Sciatic nerve (tissue), 2 donors: ENCODE measurements around the gene TPD52L1. TPM values are rescaled to one million over a fixed set of nuclear protein-coding genes. Genes with fewer than 3 reads are reported as not detected.

Experiments used
- ATAC-seq: fragments of 200-7000 bp; cut with Tn5 transposase; one replicate; pipeline ENCODE4 v1.9.1; 2020; ENCODE audit warnings: mild to moderate bottlenecking, moderate library complexity
- DNase-seq: peaks from one replicate; pipeline ENCODE4 v3.0.0-alpha.2; 2020; ENCODE audit warnings: low spot score
- intact Hi-C: fragments of 100-400 bp; cut with DNase I; formaldehyde crosslinking; loops from one replicate; pipeline ENCODE4 v1.14.2; 2022
- total RNA-seq: library from RNA; stranded (reverse); fragmentation: NEBNext Ultra II Directional; extraction: Animal tissue kit (Norgen Biotek cat#: 25700); gene quantifications from one replicate; pipeline ENCODE4 v1.2.1, GENCODE V29; 2021
- donor health status: DM: no; HTN: no; CAD: no.
- donor health status: DM: no; HTN: no; CAD: no.

TPD52L1 gene
- total RNA-seq, 1 donor from 2014 or later = 38.1 TPM

DNA sequence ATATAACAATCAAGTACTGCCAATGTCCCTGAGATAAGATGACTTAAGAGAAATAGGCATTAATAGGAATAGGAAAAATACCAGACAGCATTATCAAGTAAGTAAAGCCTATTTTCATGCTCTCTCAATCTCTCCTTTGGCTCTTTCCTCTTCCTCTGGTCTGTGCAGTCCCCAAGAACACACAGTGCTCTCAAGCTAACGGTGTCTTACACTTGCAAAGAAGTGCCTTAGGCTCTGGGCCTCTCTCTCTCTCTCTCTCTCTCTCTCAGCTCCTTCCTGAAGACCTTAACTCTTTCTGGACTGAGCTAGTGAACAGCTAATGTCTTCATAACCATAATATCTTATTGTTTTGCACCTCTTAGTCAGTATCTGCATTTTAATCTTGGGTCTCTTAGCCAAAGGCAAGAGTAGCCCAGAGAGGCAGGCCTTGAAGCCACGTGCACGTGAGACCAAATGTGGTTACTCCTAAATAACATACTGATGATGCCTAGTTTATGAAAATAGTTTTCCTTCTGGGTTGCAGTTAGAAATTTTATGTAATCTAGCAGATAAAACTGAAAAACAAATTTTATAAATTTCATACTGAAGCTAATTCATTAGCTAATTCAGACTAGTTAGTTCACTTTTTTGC, 70.8 kb downstream of the TPD52L1 start:
- no peak for DNase-seq
- intact Hi-C loops = no loop called here
- peak; percentile 33 for ATAC-seq

DNA sequence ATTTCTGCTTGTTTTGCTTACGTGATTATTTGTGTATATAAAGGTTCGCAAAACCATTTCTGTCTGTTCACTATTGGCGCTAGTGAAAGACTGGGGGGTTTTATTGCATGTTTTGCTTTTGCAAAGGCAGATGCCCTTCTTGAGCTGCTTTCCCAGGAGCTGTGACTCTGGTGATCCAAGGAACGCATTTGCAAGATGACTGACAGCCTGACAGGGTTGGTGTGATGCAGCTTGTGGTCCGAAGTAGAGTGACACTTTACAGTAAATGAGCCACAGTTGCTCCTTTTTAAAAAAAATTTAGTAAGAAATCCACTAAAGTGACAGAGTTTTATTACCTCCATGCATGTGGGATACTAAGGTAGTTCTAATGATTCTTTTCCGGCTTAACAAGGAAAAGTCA, 73.7 kb downstream of the TPD52L1 start:
- intact Hi-C loops = no loop called here
- ATAC-seq = no peak

DNA sequence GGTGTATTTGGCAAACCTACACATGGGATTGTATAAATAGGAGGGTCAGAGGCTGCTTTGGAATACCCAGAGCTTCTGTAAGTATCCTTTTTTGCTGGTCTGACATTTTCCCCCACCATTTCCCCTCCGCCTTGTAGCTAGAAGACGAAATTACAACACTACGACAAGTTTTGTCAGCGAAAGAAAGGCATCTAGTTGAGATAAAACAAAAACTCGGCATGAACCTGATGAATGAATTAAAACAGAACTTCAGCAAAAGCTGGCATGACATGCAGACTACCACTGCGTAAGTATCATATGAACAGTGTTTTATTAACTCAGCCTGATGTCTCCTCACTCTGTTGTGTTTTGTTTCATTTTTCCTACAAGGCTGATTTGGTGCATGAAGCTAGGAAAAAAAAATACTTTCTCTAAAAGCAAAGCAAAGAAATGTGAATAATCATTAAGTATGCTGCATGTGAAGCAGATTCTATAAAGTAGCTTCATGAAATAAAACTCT, 75.5 kb downstream of the TPD52L1 start:
- no peak for DNase-seq
- no peak for ATAC-seq
- intact Hi-C loops = no loop called here

More for the DNA sequence above, 73.7 kb downstream of the TPD52L1 start:
- no peak for DNase-seq

DNA sequence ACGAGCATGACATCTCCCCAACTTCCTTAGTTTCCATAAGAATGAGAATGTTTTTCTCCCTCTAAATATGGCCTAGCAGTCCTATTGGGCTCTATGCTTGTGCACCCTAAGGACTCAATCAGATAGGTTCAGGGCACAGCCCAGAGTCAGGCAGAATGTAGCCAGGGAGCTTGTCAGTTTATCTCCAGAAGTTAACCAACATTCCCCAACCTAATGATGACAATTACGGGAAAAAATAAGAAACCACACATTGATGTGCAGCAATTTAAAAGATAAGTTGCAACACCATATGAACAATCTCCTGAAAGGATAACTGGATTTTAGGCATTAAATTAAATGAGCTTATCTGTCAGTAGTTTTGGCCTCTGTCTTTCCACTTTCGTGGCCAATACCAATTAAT, 77.1 kb downstream of the TPD52L1 start:
- ATAC-seq = no peak
- intact Hi-C loops = no loop called here
- DNase-seq = no peak

DNA sequence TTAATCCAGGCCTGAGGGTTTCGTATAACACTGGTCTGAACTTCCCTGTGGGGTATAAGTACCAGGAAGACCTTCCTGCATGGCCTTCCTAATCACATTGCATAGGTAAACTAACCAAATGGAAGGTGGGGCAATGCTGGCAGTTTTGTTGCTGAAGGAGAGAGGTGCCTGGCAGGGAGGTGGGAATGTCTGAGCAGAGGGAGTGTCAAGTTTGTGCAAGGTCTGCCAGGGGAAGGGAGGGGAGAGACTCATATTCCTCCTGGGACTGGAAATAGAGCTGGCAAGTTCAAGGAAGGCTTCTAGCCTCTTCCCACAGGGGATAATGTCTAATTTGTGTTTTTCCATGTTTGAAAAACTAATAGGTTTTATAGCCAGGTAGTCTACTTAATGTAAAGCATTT, 77.6 kb downstream of the TPD52L1 start:
- no peak for ATAC-seq
- intact Hi-C loops = no loop called here

DNA sequence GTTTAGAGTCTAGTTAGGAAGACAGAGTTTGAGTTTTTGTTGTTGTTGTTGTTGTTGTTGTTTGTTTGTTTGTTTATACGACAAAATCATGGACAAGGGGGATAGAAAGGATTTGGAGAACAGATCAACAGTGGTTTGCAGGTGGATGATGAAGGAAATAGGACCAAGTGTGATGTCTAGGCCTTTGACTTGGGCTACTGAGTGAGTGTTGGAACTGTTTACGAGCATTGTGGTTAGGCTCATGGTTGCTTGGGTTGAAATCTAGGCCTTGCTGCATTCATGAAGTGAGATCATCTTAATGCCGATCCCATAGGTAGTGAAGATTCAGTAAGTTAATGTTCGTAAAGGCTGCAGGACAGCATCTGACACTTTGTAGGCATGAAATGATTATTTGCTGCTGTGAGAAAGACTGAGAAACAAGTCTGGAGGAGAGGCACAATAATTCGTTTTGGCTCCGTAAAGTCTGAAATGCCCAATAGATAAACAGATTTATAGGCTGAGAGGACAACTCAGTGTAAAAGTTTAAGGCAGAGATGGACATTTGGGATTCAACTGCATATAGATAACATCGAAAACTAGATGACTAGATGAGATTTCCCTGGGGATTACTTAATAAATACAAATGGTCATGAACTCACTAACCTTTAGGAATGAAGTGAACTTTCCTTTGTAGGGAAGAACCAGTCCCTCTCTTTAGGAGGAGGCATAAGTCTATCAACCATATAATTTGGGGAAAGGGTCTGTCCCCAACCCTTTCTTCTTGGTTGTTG, 78.2 kb downstream of the TPD52L1 start:
- intact Hi-C loops = no loop called here
- DNase-seq = no peak
- no peak for ATAC-seq

More for the DNA sequence above, 77.6 kb downstream of the TPD52L1 start:
- no peak for DNase-seq

DNA sequence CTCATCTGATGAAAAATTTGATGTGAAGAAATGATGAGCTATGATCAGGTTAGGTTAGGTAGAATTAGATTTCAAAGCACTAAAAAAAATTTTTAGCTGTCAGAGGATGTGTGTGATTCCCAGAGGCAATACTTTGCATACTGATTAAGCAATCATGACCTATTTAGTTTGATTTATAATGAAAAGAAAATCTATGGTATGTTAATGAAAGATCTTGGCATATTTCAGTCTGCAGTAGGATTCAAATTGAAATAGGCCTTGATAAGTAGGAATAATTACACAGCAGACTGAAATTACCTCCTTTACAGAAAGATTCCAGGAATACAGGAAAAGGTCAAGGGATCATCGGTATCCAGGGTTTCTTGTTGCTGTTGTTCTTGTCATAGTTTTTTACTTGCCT, 78.9 kb downstream of the TPD52L1 start:
- DNase-seq (no peak), ATAC-seq (no peak)
- intact Hi-C loops = no loop called here

DNA sequence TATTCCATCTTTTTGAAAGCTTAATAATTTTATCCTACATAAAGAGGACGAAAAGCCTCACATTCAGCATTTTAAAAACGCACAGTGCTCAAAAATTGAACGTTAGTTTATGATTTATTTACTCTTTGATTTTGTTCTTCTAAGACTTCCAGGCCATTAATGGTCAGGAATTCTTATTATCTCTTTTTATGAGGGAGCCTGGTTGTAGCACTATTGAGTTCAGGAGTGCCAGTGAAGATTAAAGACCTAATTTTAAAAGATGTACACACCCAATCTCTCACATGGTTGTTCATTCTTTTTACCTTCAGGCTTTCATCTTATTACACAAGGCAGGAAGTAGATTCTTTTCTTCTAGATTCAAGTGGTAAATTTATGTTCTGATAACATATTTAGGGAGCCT, 79.6 kb downstream of the TPD52L1 start:
- intact Hi-C loops = no loop called here
- ATAC-seq (no peak), DNase-seq (no peak)

DNA sequence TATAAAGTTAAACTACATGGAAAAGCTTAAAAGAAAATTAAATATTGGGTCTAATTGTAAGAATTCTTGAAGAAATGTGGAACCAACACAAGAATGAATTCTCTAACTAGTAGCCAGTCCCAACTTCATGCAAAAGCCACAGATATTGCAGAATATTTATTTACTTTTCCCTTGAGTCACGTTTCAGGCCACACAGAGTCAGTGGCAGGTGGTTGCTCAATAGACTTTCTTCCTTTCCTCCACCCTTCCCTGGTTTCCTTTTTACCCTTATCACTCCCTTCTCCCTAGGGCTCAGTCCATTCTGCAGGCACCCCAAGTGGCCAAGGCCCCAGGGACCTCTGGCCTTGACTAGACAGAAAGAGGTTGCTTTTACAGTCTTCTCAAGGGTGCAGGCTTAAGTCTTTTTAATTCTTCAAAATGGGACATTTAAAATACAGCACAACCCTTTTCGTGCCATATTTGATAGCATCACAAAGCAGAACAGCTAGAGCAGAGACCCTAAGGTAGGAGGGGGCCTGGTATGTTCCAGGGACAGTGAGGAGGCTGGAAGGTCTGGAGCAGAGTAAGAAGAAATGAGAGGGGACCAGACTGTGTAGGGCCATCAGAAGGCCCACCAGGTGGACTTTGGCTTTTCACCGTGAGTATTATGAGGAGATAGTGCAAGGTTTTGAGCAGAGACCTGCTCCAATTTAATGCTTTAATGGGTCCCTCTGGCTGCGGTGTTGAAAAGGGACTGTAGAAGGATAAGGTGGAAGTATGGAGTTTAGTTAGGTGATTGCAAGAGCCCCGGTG, 83.2 kb downstream of the TPD52L1 start:
- DNase-seq (no peak), ATAC-seq (peak; percentile 56)
- intact Hi-C loops = no loop called here

DNA sequence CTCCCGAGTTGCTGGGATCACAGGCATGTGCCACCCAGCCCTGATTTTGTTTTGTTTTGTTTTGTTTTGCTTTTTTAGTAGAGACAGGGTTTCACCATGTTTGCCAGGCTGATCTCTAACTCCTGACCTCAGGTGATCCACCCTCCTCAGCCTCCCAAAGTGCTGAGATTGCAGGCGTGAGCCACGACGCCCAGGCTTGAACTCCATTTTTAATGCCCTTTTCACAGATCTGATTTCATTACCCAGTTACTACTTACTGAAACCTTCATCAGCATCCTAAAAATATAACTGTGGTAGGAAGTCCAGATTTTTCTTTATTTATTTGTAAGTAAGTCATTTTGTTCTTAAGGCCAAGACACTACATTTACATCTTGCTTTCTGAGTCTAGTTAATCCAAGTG, 84.2 kb downstream of the TPD52L1 start:
- ATAC-seq (no peak), DNase-seq (no peak)
- intact Hi-C loops = no loop called here

DNA sequence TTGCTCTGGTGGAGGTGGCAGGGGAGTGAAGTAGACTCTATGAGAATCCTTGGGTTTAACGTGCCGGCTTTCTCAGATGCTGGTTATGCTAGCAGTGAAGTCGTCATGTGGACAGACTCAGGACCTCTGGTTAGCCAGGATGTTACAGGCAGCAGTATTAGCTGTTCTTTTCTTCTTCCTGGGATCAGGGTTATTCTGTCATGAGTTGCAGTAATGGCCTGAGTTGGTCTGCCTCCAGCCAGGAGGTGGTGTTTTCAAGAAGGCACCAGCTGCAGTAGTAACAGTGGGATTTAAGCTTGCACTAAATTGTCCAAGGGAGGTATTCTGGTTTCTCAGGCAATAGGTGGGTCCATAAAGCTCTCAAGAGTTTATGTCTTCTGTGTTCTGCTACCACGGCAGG, 91.5 kb downstream of the TPD52L1 start:
- ATAC-seq = no peak
- no peak for DNase-seq
- intact Hi-C loops = no loop called here

DNA sequence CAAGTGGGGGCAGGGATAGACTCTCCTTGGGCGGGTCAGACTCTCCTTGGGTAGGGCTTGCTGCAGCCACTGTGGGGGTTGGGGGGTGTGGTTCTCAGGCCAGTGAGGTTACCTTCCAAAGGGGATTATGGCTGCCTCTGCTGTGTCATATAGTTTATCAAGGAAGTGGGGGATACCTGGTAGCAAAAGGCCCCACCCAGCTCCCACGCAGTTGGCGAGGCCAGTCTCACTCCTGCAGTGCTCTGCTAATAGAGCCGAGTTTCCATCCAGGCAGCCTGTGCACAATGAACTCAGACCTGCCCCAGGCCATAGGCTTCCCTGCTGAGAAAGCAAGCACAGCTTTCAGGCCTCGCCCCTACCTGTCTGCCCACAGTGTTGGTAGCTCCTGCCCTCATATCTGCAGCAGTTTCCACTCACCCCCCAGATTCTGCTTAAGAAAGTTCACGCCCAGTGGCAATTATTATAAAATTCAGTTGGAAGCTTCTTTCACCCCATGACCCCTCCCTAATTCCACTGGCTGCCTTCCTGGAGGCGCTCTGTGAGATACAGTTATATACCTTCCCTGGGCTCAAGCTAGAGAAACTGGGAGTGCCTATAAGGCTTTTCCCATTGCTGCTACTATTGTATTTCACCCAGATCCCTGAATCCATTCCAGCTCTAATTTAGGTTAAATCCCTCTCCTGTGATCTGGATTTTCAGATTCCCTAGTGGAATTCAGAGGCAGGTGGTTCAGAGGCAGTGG, 92.1 kb downstream of the TPD52L1 start:
- DNase-seq (no peak), ATAC-seq (no peak)
- intact Hi-C loops = no loop called here

DNA sequence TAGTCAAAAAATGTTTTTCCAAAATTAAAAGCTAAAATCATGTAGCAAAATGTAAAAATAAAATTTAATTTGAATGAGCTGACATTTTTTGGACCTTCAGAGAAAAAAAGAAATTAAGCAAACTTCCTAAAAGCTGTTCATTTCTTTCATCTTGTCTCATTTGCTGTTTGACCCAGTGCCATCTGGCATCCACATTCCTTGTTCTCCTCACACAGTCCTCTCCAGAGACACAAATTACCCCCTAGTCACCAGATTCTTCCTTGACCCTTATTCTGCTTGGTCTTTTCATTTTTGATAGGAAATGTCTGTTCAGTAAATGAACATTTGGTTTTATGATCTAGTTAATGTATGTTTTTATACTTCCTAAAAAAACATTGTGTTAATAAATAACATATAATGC, 93.0 kb downstream of the TPD52L1 start:
- intact Hi-C loops = no loop called here
- no peak for DNase-seq
- ATAC-seq = no peak

DNA sequence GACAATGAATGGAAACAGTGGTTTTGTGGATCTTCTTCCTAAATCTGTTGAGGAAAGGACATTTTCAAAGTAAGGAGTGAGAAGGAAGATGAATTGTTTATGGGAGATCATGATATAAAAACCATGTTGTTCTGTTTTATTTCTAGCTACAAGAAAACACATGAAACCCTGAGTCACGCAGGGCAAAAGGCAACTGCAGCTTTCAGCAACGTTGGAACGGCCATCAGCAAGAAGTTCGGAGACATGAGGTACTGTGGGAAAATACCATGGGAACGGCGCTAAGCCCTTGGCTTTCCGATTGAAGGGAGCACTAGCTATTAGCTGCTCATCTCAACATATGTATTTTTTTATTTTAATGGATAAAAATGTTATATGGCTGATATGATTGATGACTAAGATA, 94.6 kb downstream of the TPD52L1 start:
- DNase-seq = no peak
- ATAC-seq = no peak
- intact Hi-C loops = no loop called here

DNA sequence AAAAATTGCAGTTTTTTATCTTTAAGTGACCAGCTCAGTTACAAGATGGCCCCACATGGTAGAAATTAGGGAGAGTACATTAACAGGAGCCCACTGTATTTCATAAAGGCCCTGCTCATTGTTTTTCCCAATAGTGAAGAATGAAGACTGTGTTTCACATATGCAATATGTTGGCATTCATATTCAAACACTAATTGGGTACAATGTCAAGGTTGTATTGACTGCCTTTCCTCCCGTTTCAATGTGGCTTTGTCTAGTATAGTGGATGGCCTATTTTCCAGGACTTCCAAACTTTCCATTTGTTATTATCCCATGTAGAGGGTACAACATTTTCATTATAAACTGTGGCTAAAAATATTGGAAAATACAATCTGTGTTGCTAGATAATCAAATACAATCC, 96.9 kb downstream of the TPD52L1 start:
- ATAC-seq = no peak
- DNase-seq = no peak
- intact Hi-C loops = no loop called here

DNA sequence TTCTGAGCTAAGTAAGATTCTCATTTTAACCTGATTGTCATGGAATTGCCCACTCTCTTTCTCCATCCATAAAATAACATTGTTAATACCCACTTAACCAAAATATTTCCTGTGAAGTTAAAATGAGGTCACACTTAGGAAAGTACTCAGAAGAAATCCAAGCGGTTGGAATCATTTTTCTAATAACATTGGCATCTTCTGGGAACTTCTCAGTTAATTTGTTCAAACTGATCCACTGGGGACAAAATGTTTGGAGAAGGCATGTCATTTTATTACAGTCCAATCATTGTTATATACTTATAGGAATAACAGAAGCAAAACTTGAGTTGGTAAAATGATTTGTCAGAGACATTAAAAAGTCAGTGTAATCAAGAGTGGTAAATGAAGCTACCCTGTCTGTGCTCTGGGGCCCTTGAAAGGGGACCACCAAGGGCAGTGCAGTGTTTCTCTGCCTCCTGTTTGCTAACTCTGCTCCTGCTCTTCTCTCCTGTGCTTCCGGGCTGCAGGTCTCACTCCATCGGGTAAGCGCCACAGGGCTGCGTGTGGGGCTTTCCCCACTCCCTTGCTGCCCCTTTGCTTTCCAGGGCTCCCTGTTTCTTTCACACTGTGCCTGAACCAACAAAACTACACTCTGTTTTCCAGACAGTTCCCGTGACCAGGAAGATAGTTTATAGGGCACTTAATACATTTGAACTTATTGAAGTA, 98.1 kb downstream of the TPD52L1 start:
- ATAC-seq (peak; percentile 15), DNase-seq (no peak)
- intact Hi-C loops = no loop called here

DNA sequence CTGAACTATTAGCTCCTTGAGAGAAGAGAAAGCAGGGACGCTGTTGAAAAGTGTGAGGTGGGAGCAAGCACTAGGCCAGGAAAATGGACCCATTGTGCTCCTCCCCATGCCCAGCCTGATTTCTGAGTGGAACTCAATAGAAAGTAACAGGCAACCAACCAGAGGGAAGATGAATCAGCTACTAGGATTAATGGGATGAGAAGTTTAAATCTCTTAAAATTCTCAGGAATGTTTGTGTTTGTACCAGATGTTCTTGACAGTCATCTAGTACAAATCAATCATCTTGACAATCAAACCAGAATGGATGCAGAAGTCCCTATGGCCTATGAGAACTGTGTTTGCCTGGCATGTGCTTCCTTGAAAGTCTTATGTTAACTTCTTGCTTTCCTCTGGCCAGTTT, 99.3 kb downstream of the TPD52L1 start:
- DNase-seq (no peak), ATAC-seq (no peak)
- intact Hi-C loops = no loop called here

DNA sequence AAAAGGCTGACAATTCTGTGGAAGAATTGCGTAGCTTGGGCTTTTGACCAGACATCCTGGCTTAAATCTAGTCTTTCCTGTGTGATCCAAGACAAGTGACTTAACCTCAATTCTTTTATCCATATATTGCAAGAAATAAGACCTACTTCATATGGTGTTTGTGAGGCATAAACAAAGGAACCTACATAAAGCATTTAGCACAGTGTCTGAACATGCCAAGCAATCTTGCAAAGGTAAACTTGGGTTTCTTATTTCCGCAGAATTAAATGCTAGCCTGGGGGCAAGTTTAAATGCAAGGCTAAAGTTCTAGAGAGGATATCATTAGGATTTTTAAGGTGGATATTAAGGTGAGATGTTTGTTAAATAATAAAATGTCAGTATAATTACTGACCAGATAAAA, 100.3 kb downstream of the TPD52L1 start:
- no peak for DNase-seq
- ATAC-seq = no peak
- intact Hi-C loops = no loop called here

DNA sequence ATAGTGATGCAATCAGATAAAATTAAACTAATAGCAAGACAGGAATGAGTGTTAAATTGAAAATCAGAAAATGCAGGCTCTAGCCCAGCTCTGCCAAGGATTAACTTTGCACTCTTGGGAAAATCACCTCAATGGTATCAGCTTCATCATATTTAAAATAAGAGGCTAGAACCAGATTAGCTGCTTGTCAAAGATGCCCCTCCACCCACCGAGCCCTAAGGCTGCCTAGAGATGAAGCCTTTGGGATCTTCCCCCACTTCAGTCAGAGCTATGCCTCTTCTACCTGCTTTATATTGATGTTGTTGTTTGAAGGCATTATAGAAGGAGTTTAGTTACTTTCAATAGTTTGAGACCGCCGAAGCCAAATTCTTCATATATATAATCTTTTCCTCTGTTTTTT, 100.7 kb downstream of the TPD52L1 start:
- DNase-seq (no peak), ATAC-seq (no peak)
- intact Hi-C loops = no loop called here
